GM12873 (cell line): Measurements from ENCODE around the gene TSGA10.

Experiments
- TF ChIP-seq, protein P1 (sequence below): IDR thresholded peaks from 2 replicates; pipeline ENCODE4 v1.5.1; 2012; ENCODE audit warnings: low read depth, mild to moderate bottlenecking, moderate library complexity, low read length, control low read depth; ENCODE audit not compliant: insufficient read depth; ENCODE audit errors: missing control alignments

TSGA10 gene

DNA sequence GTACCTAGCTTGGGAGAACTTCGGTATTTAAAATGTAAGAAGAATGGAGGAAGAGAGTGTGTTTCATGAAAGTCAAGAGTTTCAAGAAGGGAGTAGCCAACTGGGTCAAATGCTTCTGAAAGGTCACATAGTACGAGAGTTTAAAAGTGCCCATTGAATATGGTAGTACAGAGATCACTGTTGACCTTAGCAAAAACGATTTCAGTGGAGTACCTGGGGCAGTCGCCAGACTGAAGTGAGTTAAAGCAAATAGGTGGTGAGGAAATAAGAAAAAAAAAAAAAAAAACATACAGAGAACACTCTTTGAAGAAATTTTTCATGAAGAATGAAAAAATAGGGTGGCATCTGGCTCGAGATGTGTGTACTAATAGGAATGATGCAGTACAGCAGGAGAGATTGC, 11.5 kb upstream of the TSGA10 start:
- TF ChIP-seq, protein P1, sequence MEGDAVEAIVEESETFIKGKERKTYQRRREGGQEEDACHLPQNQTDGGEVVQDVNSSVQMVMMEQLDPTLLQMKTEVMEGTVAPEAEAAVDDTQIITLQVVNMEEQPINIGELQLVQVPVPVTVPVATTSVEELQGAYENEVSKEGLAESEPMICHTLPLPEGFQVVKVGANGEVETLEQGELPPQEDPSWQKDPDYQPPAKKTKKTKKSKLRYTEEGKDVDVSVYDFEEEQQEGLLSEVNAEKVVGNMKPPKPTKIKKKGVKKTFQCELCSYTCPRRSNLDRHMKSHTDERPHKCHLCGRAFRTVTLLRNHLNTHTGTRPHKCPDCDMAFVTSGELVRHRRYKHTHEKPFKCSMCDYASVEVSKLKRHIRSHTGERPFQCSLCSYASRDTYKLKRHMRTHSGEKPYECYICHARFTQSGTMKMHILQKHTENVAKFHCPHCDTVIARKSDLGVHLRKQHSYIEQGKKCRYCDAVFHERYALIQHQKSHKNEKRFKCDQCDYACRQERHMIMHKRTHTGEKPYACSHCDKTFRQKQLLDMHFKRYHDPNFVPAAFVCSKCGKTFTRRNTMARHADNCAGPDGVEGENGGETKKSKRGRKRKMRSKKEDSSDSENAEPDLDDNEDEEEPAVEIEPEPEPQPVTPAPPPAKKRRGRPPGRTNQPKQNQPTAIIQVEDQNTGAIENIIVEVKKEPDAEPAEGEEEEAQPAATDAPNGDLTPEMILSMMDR, result no peak

DNA sequence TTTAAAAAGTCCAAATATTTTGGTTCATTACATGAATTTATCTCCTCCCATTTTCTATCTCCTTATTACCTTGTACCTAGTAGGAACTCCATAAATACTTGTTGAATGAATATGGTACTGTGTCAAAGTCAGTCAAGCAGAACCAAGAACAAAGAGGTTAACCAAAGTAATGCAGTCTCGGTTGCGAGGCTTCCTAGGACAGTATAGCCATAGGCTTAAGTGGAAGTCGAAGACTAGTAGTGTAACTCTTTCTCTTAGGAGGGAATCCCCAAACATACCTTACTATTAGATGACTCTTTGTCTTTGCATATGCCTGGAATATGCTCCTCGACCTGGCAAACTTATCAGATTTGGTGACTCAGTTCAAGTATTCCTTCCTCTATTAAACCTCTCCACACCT, 4.9 kb upstream of the TSGA10 start:
- TF ChIP-seq, protein P1, result no peak

DNA sequence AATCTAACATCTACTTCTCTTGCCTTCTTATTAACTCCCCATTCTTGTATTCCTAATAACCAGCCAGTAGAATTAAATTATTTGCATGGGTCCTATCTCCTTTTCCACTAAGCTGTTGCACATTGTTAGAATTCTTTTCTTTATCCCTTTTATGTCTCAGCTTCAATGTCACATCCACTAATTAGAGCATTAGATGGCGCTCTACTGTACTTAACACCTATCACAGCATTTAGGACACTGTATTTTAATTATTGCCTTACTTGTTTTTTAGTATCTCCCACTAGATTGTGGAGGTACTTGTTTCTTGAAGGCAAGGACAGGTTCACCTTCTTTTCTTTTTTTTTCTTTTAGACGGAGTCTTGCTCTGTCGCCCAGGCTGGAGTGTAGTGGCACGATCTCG, 3.9 kb upstream of the TSGA10 start:
- TF ChIP-seq, protein P1, result peak; percentile 3

DNA sequence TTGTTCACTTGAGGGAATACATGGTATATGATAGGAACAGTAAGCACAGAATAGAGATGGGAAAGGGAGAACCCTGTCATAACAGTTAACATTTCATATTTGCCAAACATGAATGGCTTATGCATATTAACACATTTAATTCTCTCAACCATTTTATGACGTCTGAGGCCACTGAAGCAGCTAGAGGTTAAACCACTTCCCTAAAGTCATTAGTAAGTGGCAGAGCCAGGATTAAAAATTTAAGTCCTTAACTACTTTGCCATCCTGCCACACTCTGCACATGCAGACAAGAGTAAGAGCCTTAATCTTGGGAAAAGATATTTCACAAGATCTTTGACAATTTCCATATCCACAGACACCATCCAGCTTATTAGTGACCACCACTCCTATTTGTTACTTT, 2.1 kb upstream of the TSGA10 start:
- TF ChIP-seq, protein P1, result no peak

DNA sequence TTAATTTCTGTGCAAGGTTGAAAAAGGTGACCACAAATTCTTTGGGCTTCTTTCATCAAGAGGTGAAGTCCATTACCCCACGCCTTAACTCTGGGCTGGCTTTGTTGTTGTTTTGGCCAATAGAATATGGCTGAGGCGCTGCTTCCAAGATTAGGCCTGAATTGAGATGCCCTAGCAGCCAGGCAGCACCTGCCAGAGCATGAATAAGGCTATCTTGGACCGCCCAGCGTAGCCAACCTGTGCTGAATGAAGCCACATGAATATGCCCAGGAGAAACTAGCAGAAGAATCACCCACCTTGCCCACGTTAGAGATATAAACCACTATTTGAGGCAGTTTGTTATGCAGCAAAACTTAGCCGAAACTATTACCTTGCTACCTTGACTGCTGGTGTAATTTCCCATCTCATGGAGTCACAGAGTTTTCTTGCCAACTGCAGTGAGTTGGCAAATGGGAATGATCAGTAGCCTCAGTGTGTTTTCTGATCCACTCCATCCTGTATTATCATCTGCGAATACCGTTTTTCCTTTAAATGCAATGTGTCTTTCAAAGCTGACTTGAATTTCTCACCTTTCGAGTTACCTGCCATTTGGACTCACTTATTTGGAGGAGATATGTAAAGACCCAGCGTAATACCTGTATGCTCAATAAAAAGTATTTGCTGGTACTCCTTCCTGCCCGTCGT, 679 bp downstream of the TSGA10 start:
- TF ChIP-seq, protein P1, result no peak

DNA sequence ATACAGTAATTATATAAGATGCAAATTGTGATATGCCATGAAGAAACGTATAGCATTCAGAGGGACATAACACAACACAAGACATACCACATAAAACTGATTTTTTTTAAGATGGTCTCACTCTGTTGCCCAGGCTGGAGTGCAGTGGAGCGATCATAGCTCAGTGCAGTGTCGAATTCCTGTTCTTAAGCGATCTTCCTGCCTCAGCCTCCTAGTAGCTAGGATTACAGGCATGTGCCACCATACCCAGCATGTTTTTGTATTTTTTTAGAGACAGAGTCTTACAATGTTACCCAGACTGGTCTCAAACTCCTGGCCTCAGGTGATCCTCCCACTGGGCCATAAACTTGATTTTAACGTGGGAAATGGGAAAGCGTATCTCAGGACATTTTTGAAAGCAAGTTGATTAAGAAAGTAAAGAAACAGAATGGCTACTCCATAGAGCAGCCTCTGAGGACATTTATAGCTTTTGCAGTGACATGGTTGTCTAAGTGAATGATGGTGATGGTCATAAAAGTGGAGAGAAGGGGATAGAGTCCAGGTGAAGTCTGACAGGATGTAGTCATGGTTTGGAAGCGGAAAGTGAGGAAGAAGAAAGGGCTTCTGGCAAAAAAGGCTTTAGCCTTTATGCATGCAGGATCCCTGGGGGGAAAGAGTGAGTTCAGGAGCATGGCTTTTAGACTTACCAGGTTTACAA, 2.4 kb downstream of the TSGA10 start:
- TF ChIP-seq, protein P1, result no peak

DNA sequence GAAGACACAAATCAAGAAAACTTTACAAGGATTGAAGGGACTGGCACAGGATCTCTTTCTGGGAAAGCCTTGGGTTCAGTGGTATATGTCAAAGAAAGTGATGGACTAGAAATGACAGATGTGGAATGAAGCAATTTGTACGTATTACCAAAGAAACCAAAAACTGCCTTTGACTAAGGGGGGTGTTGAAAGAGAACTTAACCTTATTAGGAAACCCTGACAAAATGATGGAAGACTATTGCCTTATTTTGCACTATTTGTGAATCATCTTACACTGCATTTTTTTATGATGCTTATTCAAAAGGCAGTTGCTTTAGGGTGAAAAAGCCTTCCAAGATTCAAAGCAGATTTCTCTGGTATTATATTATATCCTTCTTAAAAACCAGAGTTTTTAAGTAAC, 4.0 kb downstream of the TSGA10 start:
- TF ChIP-seq, protein P1, result no peak
